ENCODE results near the gene MT1B.
"Not testable (repeated sequence)": the region's sequence is repeated elsewhere in the genome, so short reads cannot be mapped to it uniquely, and the experiment has no call there.

Gene MT1B

DNA sequence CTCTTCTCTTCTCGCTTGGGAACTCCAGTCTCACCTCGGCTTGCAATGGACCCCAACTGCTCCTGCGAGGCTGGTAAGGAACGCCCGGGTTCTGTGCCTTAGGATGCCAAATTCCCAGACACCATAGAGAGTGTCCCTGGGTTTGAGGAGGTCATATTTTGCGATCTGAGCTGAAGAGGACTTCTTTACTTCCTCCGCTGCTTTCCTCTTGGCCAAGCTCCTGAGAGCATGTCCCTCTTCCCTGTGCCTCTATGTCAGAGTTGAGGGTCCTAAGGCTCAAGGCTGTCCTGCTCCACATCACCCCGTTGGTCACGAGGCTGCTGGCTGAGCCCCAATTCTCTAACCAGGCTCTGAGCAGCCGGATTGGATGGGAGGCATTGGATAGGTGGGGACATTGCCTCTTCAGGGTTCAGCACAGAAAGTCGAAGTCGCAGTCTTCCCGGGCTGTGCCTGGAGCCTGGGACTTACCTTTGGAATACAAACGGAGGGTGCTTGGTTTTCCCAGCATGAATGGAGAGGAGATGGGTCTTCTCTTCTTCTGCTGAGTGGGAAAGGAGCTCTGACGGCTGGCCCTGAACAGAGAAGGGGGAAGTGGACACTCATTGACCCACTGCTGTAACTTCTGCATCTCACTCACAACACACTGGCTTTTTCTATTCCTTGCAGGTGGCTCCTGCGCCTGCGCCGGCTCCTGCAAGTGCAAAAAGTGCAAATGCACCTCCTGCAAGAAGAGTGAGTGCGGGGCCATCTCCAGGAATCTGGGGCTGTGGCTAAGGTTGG is 18.3 kb downstream of the MT1B start:
- DNase-seq = no peak

DNA sequence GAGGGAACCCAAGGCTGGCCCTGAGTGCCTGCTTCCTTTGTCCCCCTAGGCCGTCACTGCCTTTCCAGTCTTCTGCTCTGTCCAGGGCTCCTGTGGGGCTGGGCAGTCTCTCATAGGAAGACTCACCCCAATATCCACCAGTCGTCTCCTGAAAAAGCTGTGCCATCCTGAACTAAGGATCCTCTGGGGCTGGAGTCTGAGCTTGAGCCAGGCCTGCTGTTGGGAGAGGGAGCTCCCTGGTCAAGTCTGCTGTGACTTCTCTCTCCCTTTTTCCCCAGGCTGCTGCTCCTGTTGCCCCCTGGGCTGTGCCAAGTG is 18.9 kb downstream of the MT1B start:
- no peak for DNase-seq

DNA sequence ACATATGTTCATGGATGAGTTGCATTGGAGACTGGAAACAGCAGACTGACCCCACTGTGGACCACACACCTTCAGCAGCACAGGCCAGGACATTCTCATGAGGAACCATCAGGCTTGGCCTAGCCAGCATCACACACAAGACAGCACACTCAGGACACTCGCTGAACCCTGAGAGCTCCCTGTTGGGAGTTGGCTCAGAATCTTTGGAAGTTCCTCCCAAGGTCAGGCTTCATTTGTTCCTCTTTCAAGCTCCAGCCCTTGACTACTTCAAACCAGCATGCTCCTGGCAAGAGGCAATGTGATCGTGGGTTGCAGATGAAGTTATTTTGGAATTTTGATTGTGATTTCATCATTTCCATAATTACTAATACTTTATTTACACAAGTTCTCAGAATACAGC is 20.0 kb downstream of the MT1B start:
- DNase-seq = not testable (repeated sequence)

DNA sequence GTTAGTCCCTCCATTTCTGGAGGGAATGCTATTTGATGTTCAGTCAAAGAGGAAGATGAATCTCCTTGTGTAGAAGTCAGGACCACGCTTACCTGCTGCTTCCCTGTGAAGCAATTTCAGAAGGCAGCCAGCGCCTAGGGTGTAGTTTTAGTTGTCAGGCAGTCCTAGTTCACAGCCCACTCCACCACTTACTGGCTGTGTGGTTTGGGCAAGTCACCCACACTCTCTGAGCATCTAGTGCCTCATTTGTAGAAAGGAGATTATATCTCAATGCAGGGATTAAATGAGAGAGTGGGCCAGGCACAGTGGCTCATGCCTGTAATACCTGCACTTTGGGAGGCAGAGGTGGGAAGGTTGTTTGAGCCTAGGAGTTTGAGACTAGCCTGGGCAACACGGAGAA is 20.5 kb downstream of the MT1B start:
- DNase-seq = not testable (repeated sequence)

DNA sequence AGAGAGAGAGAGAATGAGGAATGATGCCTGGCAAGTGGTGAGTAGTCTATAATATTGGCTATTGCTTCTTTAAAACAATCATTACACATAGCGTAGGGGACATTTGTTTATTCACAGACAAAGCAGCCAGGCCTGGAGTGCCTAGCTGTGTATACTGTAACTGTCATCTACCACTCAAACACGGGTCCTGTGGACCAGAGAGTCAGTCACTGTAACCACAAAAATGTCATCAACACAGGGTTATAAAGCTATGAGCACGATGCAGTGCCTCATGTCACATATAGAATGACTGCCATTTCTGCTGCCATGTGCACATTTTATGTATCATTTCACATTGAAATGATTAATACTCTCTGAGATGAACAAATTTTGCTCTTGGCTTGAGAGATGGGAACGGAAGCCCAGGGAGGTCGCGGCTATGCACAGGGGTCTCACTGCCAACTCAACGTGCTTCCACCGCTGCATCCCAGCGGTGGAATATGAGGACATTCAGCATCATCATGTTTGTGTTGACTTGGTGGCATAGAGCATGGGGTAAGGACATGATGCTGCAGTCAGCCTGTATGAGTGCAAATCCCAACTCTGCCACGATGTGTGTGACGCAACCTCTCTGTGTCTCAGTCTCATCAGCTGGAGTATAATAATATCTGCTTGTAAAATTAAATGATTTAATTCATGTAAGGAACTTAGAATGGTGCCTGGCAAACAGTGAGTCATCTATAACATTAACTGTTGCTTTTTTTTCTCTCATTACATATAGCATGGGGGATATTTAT is 21.3 kb downstream of the MT1B start:
- DNase-seq = no peak

DNA sequence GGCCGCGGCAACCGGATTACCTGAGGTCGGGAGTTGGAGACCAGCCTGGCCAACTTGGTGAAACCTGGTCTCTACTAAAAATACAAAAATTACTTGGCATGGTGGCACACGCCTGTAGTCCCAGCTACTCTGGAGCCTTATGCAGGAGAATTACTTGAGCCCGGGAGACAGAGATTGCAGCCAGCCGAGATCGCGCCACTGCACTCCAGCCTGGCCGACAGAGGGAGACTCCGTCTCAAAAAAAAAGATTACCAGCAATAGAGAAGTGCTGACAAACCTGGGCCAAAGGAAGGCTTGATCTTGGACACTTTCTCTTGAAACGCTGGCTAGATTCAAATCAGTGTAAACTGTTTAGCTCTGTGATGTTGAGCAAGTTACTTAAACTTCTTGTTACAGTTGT is 22.2 kb downstream of the MT1B start:
- DNase-seq = no peak

DNA sequence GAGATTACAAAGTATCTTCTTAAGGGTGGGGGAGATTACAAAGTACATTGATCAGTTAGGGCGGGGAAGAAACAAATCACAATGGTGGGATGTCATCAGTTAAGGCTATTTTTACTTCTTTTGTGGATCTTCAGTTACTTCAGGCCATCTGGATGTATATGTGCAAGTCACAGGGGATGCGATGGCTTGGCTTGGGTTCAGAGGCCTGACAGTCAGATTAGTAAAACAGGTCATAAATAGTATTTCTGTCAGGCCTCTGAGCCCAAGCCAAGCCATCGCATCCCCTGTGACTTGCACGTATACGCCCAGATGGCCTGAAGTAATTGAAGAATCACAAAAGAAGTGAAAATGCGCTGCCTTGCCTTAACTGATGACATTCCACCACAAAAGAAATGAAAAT is 22.9 kb downstream of the MT1B start:
- DNase-seq = not testable (repeated sequence)

DNA sequence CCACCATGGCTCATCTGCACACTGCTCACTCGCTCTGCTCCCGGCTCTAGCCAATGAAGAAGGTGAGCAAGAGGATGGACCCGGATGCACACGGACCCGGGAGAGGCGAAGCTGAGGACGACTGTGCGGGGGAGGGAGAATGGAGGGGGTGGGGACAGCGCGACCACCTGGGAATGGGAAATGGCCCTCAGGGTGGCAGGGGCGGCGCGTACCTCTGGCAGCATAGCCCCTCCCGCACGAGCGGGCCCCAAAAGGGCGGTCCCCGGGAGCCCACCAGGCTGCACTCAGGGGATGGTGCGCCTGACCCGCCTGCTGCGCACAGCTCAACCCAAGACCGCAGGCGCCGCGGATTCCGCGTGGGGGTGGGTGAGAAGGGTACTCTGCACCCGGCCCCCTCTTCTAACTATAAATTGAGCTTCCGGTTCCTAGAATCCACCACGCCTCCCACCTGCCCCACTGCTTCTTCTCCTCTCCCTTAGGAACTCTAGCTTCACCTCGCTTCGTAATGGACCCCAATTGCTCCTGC is 24.1 kb downstream of the MT1B start:
- DNase-seq = no peak

DNA sequence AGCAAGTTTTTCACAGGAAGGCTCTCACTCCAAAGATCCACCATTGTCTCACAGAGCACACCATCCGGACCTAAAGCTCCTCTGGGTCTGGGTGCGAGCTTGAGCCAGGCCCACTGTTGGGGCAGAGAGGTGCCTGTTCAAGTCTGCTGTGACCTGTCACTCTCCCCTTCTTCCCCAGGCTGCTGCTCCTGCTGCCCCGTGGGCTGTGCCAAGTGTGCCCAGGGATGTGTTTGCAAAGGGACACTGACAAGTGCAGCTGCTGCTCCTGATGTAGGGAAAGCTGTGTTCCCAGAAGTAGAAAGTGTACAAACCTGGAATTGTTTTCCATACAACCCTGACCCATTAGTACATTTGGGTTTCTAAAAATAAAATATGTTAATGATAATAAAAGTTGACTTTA is 25.8 kb downstream of the MT1B start:
- no peak for DNase-seq

DNA sequence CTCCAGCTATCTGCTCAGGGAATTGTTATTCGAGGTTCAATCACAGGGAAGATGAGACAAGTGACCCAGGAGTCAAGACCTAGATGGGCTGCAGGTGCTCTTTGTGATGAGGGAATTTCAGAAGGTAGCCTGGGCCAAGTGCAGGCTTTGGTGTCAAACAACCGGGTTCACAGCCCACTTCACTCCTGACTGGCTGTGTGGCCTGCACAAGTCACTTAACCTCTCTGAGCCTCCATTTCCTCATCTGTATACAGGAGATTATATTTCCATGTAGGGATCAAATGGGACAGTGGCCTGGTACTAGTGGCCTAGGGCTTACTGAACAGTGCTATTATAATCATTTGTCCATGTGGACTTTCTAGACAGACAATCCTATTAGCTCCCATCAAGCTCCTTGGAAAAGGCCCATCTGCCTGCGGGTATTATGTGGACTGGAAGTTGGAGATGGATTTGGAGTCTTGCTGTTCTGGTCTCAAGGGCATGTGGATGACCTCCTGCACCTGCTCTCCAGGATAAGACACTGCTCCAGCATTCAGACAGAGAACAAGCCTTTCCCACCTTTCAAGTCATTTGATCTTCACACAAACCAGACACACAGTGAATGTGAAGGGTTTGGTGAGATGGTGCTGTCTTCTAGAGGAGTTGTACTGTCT is 27.5 kb downstream of the MT1B start:
- DNase-seq = no peak

DNA sequence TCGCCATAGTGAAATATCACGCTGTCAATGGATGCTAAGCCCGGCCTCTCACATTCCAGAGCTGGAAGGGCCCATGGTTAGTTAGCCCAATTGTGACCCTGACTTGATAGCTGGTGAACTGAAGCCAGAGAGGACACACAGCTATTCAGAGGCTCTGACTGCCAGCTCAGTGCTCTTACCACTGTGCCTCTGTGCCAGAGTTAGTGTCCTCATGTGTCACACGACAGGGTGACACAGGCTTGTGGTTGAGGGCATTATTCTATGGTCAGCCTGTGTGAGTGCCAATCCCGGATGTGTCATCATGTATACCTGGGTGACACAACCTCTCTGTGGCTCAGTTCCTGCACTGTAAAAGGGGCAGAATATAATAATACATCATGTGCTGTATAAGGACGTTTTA is 28.1 kb downstream of the MT1B start:
- no peak for DNase-seq

DNA sequence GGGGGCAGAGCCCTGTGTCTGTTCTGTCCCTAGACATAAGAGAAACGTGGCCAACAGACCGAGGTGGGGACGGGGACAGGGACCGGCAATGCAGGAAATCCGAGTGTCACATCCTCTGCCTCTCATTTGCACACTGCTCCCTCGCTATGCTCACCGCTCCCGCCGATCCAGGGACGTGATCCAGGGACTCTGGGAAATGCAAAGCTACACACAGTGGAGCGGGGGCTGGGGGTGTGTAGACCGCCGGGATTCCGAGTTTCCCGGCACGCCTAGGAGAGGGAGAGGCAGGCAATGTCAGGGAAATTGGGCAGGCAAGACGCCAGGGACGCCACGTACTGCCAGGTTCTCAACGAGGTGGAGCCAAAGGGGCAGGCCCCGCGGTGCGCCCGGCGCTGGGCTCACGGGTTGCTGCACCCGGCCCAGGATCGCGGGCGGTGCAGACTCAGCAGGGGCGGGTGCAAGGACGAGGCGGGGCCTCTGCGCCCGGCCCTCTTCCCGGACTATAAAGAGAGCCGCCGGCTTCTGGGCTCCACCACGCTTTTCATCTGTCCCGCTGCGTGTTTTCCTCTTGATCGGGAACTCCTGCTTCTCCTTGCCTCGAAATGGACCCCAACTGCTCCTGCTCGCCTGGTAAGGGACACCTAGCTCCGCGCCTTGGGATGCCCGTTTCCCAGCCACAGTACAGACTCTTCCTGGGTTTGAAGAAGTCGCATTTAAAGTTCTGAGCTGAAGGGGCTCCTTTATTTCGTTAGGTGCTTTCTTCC is 30.4 kb downstream of the MT1B start, which contains the start of gene MT1X:
Gene MT1X (plus strand): TSS at position 532 of the 764 bp plus-strand sequence. CDS start 71 bp downstream, at position 603.
- peak; percentile 72 for DNase-seq

DNA sequence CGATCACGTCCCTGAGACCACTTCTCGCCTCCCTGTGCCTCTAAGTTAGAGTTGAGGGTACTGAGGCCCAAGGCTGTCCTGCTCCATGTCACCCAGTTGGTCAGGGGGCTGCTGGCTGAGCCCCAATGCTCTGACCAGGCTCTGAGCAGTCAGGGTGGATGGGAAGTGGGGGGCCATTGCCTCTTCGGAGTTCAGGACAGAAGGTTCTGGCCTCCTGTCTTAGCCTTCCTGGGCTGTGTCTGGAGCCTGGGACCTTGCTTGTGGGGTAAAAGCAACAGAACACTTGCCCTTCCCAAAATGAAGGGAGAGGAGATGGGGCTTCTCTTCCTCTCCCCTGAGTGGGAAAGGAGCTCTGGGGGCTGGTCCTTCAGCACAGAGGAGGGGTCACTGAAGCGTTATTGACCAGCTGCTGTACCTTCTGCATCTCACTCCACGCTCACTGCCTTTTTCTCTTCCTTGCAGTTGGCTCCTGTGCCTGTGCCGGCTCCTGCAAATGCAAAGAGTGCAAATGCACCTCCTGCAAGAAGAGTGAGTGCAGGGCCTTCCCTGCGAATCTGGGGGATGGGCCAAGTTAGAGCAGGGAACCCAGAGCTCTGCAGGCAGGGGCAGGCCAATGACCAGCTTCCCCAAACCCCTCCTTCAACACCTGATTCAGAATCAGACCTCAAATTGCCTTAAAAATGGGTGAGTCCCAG is 31.2 kb downstream of the MT1B start:
- no peak for DNase-seq

DNA sequence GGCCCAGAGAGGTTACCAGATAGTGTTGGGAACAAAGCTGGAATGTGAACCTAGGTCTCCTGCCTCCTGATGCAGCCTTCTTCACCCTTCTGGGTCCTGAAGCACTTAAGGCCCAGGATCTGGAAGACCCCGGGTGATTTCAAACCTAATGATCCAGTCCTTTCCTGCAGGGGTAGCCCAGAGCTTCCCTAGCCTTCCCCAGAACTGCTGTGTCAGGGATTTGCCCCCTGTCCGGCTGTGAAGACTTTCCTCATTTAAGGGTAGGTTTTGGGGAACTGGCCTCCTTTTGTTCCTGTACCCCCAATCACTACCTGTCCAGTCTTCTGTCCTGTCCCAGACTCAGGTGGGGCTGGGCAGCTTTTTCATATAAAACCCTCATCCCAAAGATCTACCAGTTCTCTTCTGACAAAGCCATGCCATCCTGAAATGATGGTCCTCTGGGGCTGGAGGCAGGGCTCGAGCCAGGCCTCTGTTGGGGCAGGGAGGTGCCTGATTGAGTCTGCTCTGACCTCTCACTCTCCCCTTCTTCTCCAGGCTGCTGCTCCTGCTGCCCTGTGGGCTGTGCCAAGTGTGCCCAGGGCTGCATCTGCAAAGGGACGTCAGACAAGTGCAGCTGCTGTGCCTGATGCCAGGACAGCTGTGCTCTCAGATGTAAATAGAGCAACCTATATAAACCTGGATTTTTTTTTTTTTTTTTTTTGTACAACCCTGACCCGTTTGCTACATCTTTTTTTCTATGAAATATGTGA is 31.9 kb downstream of the MT1B start:
- no peak for DNase-seq

DNA sequence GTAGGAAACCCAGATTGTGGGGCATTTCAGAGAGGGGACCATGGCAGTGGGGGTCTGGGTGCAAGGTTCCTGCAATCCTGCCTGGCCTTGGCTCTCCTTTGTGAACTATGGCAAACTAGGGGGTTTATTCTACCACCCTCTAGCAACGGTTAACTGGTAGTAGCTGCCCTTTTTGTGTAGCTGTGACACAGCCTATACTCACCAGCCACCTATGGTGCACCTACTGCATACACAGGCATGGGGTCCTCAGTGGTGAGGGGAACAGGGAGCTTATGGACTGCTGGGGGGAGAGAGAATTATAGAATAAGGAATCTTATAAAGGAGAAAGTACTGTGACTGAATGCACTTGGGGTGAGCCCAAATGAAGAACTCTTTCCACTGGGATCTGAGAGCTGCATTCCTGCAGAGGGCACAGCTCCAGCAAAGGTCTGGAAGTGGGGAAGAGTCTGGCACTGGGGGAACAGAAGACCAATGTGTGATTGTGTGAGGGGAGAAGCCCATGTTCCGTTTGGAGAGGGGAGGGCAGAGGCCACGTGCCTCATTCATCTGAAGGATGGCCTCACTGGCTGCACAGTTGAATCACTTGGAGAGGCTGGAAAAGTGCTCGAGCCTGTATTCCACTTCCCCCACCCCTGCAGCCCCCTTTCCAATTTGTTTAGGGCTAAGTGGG is 32.7 kb downstream of the MT1B start:
- DNase-seq = no peak

DNA sequence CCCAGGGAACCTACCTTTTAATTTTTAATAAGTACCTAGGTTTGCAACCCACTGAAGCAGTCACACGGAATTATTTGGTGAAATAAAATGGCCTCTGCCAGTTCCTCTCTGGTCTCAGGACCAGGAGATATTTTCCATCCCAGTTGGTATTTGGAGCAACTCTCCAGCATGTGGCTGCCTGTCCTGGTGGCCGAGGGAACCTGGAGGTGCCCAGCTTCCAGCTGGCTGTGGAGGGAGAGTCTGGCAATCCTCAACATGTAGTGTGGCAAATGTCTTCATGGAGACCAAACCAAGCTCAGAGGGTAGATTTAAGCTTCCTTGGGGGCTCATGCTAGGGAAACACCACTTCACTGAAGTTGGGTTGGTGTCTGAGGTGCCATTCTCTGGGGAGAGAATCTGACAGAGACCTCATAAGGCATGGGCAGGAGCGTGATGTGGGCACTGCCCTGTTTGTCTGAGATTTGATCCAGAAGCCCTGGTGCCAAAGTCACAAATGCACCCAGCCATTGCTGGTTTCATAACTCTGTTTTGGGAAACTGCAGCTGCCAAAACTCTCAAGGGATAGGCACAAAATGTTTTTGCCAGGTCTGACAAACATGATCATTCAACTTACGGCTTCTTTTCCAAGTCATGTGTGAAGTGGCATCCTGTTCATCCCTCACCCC is 33.4 kb downstream of the MT1B start:
- DNase-seq = no peak

DNA sequence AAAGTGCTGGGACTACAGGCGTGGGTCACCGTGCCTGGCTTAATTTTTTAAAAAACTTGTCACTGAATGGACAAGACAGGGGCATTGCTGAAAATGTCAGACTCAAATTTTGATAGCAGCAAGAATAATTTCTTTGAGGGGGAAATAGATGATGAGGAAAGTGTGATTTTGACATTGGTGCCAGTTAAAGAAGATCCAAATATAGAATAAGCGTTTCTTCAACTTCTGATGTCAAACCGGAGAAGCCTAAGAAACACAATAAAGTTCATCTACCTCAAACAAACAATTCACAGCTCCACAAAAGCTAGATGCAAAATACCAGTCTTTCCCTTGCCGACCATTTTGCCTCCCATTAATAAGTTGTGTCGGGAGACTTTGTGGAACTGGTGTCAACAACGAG is 35.1 kb downstream of the MT1B start:
- no peak for DNase-seq

DNA sequence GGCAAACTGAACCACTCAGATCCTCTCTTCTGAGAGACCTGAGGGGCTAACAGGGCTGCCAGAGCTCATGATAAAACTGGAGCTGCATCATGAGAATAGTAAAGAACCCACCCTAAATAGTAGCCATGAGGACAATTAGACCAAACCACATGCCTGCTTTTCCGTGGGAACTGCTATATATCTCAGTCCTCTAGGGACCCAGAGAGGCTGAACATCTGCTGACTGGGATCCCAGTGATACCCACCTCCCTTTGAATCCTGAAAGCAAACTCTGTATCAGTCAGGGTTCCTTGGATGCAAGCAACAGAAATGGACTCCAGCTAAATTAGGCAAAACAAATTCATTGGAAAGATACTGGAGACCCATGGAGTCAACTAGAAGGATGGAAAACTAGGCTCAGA is 37.1 kb downstream of the MT1B start:
- no peak for DNase-seq

DNA sequence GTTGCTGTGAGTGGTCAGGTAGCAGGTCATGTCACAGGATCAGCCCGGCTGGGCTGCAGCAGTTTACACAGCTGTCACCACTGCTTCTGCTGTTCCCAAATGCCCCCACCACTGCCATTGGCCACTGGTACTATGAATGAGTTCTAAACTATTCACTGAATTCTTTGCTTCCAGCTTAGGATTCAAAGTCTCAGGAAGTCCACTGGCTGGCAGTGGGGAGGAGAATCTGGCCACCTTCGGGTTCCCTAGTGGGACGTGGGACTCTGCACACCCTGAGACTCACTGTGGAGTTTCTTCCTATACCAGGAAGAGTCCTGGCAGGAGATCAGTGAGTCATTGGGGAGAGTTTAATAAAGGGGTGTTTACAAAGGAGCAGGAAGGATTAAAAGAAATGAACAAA is 37.5 kb downstream of the MT1B start:
- no peak for DNase-seq

DNA sequence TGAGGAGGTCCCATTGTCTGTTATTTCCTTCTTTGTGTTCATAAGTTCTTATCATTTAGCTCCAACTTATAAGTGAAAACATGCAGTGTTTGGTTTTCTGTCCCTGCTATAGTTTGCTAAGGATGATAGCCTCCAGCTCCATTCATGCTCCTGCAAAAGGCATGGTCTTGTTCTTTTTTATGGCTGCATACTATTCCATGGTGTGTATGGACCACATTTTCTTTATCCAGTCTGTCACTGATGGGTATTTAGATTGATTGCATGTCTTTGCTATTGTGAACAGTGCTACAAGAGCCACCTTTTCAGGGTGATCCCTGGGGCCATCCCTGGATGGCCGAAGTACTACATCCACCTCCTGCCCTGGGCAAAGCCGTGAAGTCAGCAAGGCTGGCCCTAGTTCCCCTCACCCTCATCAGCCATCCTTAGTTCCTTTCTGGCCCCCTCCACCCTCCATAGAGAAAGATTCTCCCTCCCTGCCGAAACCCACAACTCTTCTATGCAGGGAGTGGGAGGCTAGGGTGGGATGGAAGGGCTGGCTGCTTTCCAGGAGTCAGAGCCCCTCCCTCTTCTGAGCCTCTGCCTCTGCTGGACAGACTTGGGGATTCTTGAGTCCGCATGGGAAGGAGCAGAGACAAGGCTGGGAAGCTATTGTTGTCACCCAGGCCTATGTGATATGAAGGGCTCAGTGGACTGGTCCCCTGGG is 38.9 kb downstream of the MT1B start:
- no peak for DNase-seq
